Measurements from ENCODE around the gene STRN3.
"Not testable (repeated sequence)": the region's sequence is repeated elsewhere in the genome, so short reads cannot be mapped to it uniquely, and the experiment has no call there.

Gene STRN3

GRCh38 chr14:30958555-30959407 lies 67.4 kb downstream of the STRN3 start:
- TF ChIP-seq POLR2A (IDR thresholded peaks at IDR 0.05; ENCODE audit: low read length) (no peak), GATA1 (IDR thresholded peaks at IDR 0.05; ENCODE audit: low read depth, low read length) (no peak)
- no peak for DNase-seq

- TF ChIP-seq POLR2A (IDR thresholded peaks at IDR 0.05; ENCODE audit: low read length) (no peak), GATA1 (IDR thresholded peaks at IDR 0.05; ENCODE audit: low read depth, low read length) (no peak)
- DNase-seq, result no peak
Observed at GRCh38 chr14:30957813-30958370, 68.3 kb downstream of the STRN3 start.

GRCh38 chr14:30949651-30950050 lies 76.5 kb downstream of the STRN3 start:
- DNase-seq, result no peak
- TF ChIP-seq POLR2A (IDR thresholded peaks at IDR 0.05; ENCODE audit: low read length) (no peak), GATA1 (IDR thresholded peaks at IDR 0.05; ENCODE audit: low read depth, low read length) (no peak)

- DNase-seq, result no peak
- TF ChIP-seq POLR2A (IDR thresholded peaks at IDR 0.05; ENCODE audit: low read length) (no peak), GATA1 (IDR thresholded peaks at IDR 0.05; ENCODE audit: low read depth, low read length) (no peak)
Observed at GRCh38 chr14:30943694-30944093, 82.5 kb downstream of the STRN3 start.

- TF ChIP-seq GATA1 (IDR thresholded peaks at IDR 0.05; ENCODE audit: low read depth, low read length) (no peak), POLR2A (IDR thresholded peaks at IDR 0.05; ENCODE audit: low read length) (no peak)
- no peak for DNase-seq
Observed at GRCh38 chr14:30940886-30941285, 85.3 kb downstream of the STRN3 start.

- DNase-seq, result no peak
- TF ChIP-seq GATA1 (IDR thresholded peaks at IDR 0.05; ENCODE audit: low read depth, low read length) (no peak), POLR2A (IDR thresholded peaks at IDR 0.05; ENCODE audit: low read length) (no peak)
Observed at GRCh38 chr14:30938617-30939016, 87.6 kb downstream of the STRN3 start.

- no peak for TF ChIP-seq GATA1 (IDR thresholded peaks at IDR 0.05; ENCODE audit: low read depth, low read length)
- no peak for DNase-seq
Observed at GRCh38 chr14:30935445-30935844, 90.7 kb downstream of the STRN3 start.

- not testable (repeated sequence) for DNase-seq
Observed at GRCh38 chr14:30933937-30934336, 92.2 kb downstream of the STRN3 start.

GRCh38 chr14:30928462-30928861 lies 97.7 kb downstream of the STRN3 start:
- TF ChIP-seq GATA1 (IDR thresholded peaks at IDR 0.05; ENCODE audit: low read depth, low read length) (no peak), POLR2A (IDR thresholded peaks at IDR 0.05; ENCODE audit: low read length) (no peak)

GRCh38 chr14:30925254-30925653 lies 100.9 kb downstream of the STRN3 start:
- no peak for TF ChIP-seq POLR2A (IDR thresholded peaks at IDR 0.05; ENCODE audit: low read length)
- no peak for TF ChIP-seq GATA1 (IDR thresholded peaks at IDR 0.05; ENCODE audit: low read depth, low read length)
- DNase-seq, result no peak

More at GRCh38 chr14:30928462-30928861, 97.7 kb downstream of the STRN3 start:
- DNase-seq, result no peak

GRCh38 chr14:30921788-30922187 lies 104.4 kb downstream of the STRN3 start:
- TF ChIP-seq GATA1 (IDR thresholded peaks at IDR 0.05; ENCODE audit: low read depth, low read length) (no peak), POLR2A (IDR thresholded peaks at IDR 0.05; ENCODE audit: low read length) (no peak)
- no peak for DNase-seq

- DNase-seq, result peak in 1 of 2 experiments; percentile 41
- TF ChIP-seq POLR2A (IDR thresholded peaks at IDR 0.05; ENCODE audit: low read length) (no peak), GATA1 (IDR thresholded peaks at IDR 0.05; ENCODE audit: low read depth, low read length) (no peak)
Observed at GRCh38 chr14:30921305-30921704, 104.9 kb downstream of the STRN3 start.

GRCh38 chr14:30915596-30915995 lies 110.6 kb downstream of the STRN3 start:
- TF ChIP-seq POLR2A (IDR thresholded peaks at IDR 0.05; ENCODE audit: low read length), result no peak
- TF ChIP-seq GATA1 (IDR thresholded peaks at IDR 0.05; ENCODE audit: low read depth, low read length), result no peak
- DNase-seq, result no peak

GRCh38 chr14:30914812-30915211 lies 111.4 kb downstream of the STRN3 start:
- DNase-seq, result no peak
- TF ChIP-seq POLR2A (IDR thresholded peaks at IDR 0.05; ENCODE audit: low read length) (no peak), GATA1 (IDR thresholded peaks at IDR 0.05; ENCODE audit: low read depth, low read length) (no peak)

- no peak for DNase-seq
- TF ChIP-seq POLR2A (IDR thresholded peaks at IDR 0.05; ENCODE audit: low read length), result no peak
- no peak for TF ChIP-seq GATA1 (IDR thresholded peaks at IDR 0.05; ENCODE audit: low read depth, low read length)
Observed at GRCh38 chr14:30908826-30909225, 117.4 kb downstream of the STRN3 start.

Measured in erythroblast (primary cell).